ENCODE measurements around the gene CASQ1. TPM values are rescaled to one million over a fixed set of nuclear protein-coding genes. Genes with fewer than 3 reads are reported as not detected.
A peak's percentile ranks its signal among the peaks of the same experiment; 100 is the strongest.

CASQ1 gene
- total and polyA plus RNA-seq, 2 donors (not counting 3 experiments of a cell fraction or from before 2014, with no cell fraction given) = not detected

- peaks cover 5 to 10% of the 10 kb centered on the region in 2 experiments for H3K36me3 ChIP-seq (ENCODE audit: control insufficient read depth in 2 of 2, extremely low read depth in 1 of 2, insufficient read depth in 2 of 2, low read length in 2 of 2)
- H3K79me2 ChIP-seq (ENCODE audit: control insufficient read depth, insufficient read depth, low read length) = peaks cover 29% of the 10 kb centered on the region
- intact Hi-C loops (cut with micrococcal nuclease) = no loop called here
- no peak overlapping the region for H2AFZ ChIP-seq (ENCODE audit: low read depth, low read length)
- no peak for FAIRE-seq
- no peaks in the 10 kb centered on the region for H3K9me1 ChIP-seq (replicated peaks; ENCODE audit: control insufficient read depth, extremely low read depth, insufficient read depth, low read length)
- H3K27me3 ChIP-seq (ENCODE audit: control insufficient read depth in 2 of 2, insufficient read depth in 2 of 2, low read length in 2 of 2) = no peaks in the 10 kb centered on the region
- H3K9me3 ChIP-seq (replicated peaks; ENCODE audit: control insufficient read depth, insufficient read depth, low read length) = no peaks in the 10 kb centered on the region
- no peak overlapping the region for H3K4me2 ChIP-seq (ENCODE audit: insufficient read depth, low read length)
- ChIA-PET CTCF (interaction anchor here (0.7 to 7.5 kb wide), 8 partner anchors 8 to 51 kb away, joined by 3 to 61 read pairs (median 6); no protein-coding TSS in a partner anchor), POLR2A (interaction anchor here (1.1 kb wide), 1 partner anchor 16 kb away, joined by 3 read pairs; no protein-coding TSS in a partner anchor)
- dilution Hi-C loops (cut with MboI; ENCODE audit: extremely low pct_ligation_motif_present, low sequenced_read_pairs) = no loop called here
- H3K4me3 ChIP-seq (replicated peaks in 1 of 3; ENCODE audit: insufficient read depth in 1 of 3, low read depth in 1 of 3, low read length in 3 of 3) = no peak overlapping the region
- H4K20me1 ChIP-seq (replicated peaks; ENCODE audit: control insufficient read depth, extremely low read depth, insufficient read depth, low read length) = no peaks in the 10 kb centered on the region
- no peak overlapping the region for H3K9ac ChIP-seq (replicated peaks; ENCODE audit: extremely low read depth, insufficient read depth, low read length)
- H3K27ac ChIP-seq (ENCODE audit: insufficient read depth, low read depth, low read length) = no peak overlapping the region
- TF ChIP-seq POLR2AphosphoS5 (IDR thresholded peaks at IDR 0.05; ENCODE audit: insufficient read depth, low read depth, low read length) (no peak), MAX (IDR thresholded peaks at IDR 0.05; ENCODE audit: insufficient read depth, insufficient read length) (no peak), FOS (IDR thresholded peaks at IDR 0.05; ENCODE audit: borderline replicate concordance, insufficient read depth, low read length) (no peak), MYC (IDR thresholded peaks at IDR 0.05; ENCODE audit: low read depth, low read length) (no peak), EZH2 (IDR thresholded peaks at IDR 0.05; ENCODE audit: borderline replicate concordance, low read depth, low read length, severe bottlenecking) (no peak), GATA2 (IDR thresholded peaks at IDR 0.05; ENCODE audit: insufficient read depth, insufficient read length, low read depth, low read length) (no peak)
- peaks cover 5% of the 10 kb centered on the region for H3K4me1 ChIP-seq (ENCODE audit: control insufficient read depth, extremely low read depth, insufficient read depth, low read length)
- no TSS peak for BruUV-seq (replicated peaks)
- DNase-seq (ENCODE audit: low read depth, low spot score) = peak; percentile 60
Measured at GRCh38 chr1:160243767-160244166, 53.4 kb downstream of the CASQ1 start.

- ChIA-PET CTCF (interaction anchor here (0.8 to 7.5 kb wide), 10 partner anchors 8 to 158 kb away, joined by 3 to 61 read pairs (median 4); no protein-coding TSS in a partner anchor), POLR2A (no interaction called here)
- H3K27me3 ChIP-seq (ENCODE audit: control insufficient read depth in 2 of 2, insufficient read depth in 2 of 2, low read length in 2 of 2) = no peaks in the 10 kb centered on the region
- no TSS peak for BruUV-seq (replicated peaks)
- H3K27ac ChIP-seq (ENCODE audit: insufficient read depth, low read depth, low read length) = no peak overlapping the region
- H3K36me3 ChIP-seq (ENCODE audit: control insufficient read depth in 2 of 2, extremely low read depth in 1 of 2, insufficient read depth in 2 of 2, low read length in 2 of 2) = peaks cover 4 to 10% of the 10 kb centered on the region in 2 experiments
- no peak overlapping the region for H3K4me2 ChIP-seq (ENCODE audit: insufficient read depth, low read length)
- no peak for TF ChIP-seq POLR2A (IDR thresholded peaks at IDR 0.05; ENCODE audit: low read depth, low read length)
- TF ChIP-seq FOS (IDR thresholded peaks at IDR 0.05; ENCODE audit: borderline replicate concordance, insufficient read depth, low read length) = no peak
- DNase-seq (ENCODE audit: low read depth, low spot score) (peak; percentile 28), FAIRE-seq (peak; percentile 44)
- intact Hi-C loops (cut with micrococcal nuclease) (no loop called here), dilution Hi-C loops (cut with MboI; ENCODE audit: extremely low pct_ligation_motif_present, low sequenced_read_pairs) (no loop called here)
- H3K9ac ChIP-seq (replicated peaks; ENCODE audit: extremely low read depth, insufficient read depth, low read length) = no peak overlapping the region
- H4K20me1 ChIP-seq (replicated peaks; ENCODE audit: control insufficient read depth, extremely low read depth, insufficient read depth, low read length) = no peaks in the 10 kb centered on the region
- peaks cover 5% of the 10 kb centered on the region for H3K4me1 ChIP-seq (ENCODE audit: control insufficient read depth, extremely low read depth, insufficient read depth, low read length)
- no peaks in the 10 kb centered on the region for H3K9me3 ChIP-seq (replicated peaks; ENCODE audit: control insufficient read depth, insufficient read depth, low read length)
- no peak overlapping the region for H2AFZ ChIP-seq (ENCODE audit: low read depth, low read length)
- peaks cover 31% of the 10 kb centered on the region for H3K79me2 ChIP-seq (ENCODE audit: control insufficient read depth, insufficient read depth, low read length)
- no peak overlapping the region for H3K4me3 ChIP-seq (replicated peaks in 1 of 3; ENCODE audit: insufficient read depth in 1 of 3, low read depth in 1 of 3, low read length in 3 of 3)
- no peaks in the 10 kb centered on the region for H3K9me1 ChIP-seq (replicated peaks; ENCODE audit: control insufficient read depth, extremely low read depth, insufficient read depth, low read length)
Measured at GRCh38 chr1:160244209-160244608, 53.8 kb downstream of the CASQ1 start.
